Neural progenitor cell (in vitro differentiated cells): Measurements from ENCODE around the gene UBR2. TPM values are rescaled to one million over a fixed set of nuclear protein-coding genes. Genes with fewer than 3 reads are reported as not detected.
A peak's percentile ranks its signal among the peaks of the same experiment; 100 is the strongest.

Experiments used
- DNase-seq: peaks from one replicate; pipeline ENCODE4 v3.0.0-alpha.2; 2016; ENCODE audit warnings: low spot score
- H2AFZ ChIP-seq: fragments of 200-600 bp; sonication (generic); replicated peaks from 2 replicates; pipeline ENCODE4 v1.6.1; 2016; ENCODE audit warnings: antibody characterized with exemption
- H3F3A ChIP-seq: fragments of 200-600 bp; sonication (generic); 2 replicates; pipeline ENCODE4 v1.6.1; 2016; ENCODE audit warnings: antibody characterized with exemption, low read depth
- H3K27ac ChIP-seq: fragments of 200-600 bp; sonication (generic); 2 replicates; pipeline ENCODE4 v1.5.1; 2016; ENCODE audit warnings: mild to moderate bottlenecking
- H3K27me3 ChIP-seq: fragments of 200-600 bp; sonication (generic); 2 replicates; pipeline ENCODE4 v1.6.1; 2016; ENCODE audit warnings: mild to moderate bottlenecking, moderate library complexity
- H3K36me3 ChIP-seq: fragments of 200-600 bp; sonication (generic); 2 replicates; pipeline ENCODE4 v1.5.1; 2016
- H3K4me1 ChIP-seq: fragments of 200-600 bp; sonication (generic); 2 replicates; pipeline ENCODE4 v1.6.1; 2016; ENCODE audit warnings: mixed run types
- H3K4me2 ChIP-seq: fragments of 200-600 bp; sonication (generic); 2 replicates; pipeline ENCODE4 v1.6.1; 2016
- H3K4me3 ChIP-seq: fragments of 200-600 bp; sonication (generic); 2 replicates; pipeline ENCODE4 v1.5.1; 2016
- H3K79me2 ChIP-seq: fragments of 200-600 bp; sonication (generic); 2 replicates; pipeline ENCODE4 v1.6.1; 2016; ENCODE audit warnings: low read depth
- H3K9ac ChIP-seq: fragments of 200-600 bp; sonication (generic); 2 replicates; pipeline ENCODE4 v1.6.1; 2016
- H3K9me3 ChIP-seq: fragments of 200-600 bp; sonication (generic); 2 replicates; pipeline ENCODE4 v1.5.1; 2016; ENCODE audit warnings: low read depth
- H4K20me1 ChIP-seq: fragments of 200-600 bp; sonication (generic); 2 replicates; pipeline ENCODE4 v1.6.1; 2016; ENCODE audit warnings: low read depth
- H3K27ac Mint-ChIP-seq: 3 replicates; pipeline ENCODE4 v1.8.0; 2021; ENCODE audit warnings: mixed read lengths
- H3K27me3 Mint-ChIP-seq: 2 replicates; pipeline ENCODE4 v1.8.0; 2022; ENCODE audit warnings: low read depth, mild to moderate bottlenecking, inconsistent platforms, moderate library complexity, mixed read lengths; ENCODE audit not compliant: insufficient read depth
- H3K36me3 Mint-ChIP-seq: 3 replicates; pipeline ENCODE4 v1.8.0; 2021; ENCODE audit warnings: mixed read lengths
- H3K4me1 Mint-ChIP-seq: 3 replicates; pipeline ENCODE4 v1.8.0; 2021; ENCODE audit warnings: mixed read lengths
- H3K4me3 Mint-ChIP-seq: 3 replicates; pipeline ENCODE4 v1.8.0; 2021; ENCODE audit warnings: mild to moderate bottlenecking, moderate library complexity, mixed read lengths
- H3K9me3 Mint-ChIP-seq: 3 replicates; pipeline ENCODE4 v1.8.0; 2020; ENCODE audit warnings: mixed read lengths
- EZH2 ChIP-seq: fragments of 200-600 bp; sonication (generic); IDR thresholded peaks from 2 replicates; pipeline ENCODE4 v1.6.1; 2017; ENCODE audit warnings: antibody characterized with exemption, mild to moderate bottlenecking, moderate library complexity
- EZH2phosphoT487 ChIP-seq: fragments of 200-600 bp; sonication (generic); IDR thresholded peaks from 2 replicates; pipeline ENCODE4 v1.6.1; 2017; ENCODE audit warnings: antibody characterized with exemption
- small RNA-seq: library from RNA; depleted of rRNA; stranded (forward); fragments of <200 nt; gene quantifications from one replicate; pipeline ENCODE3, GENCODE V24; 2015
- total RNA-seq: library from RNA; depleted of rRNA; stranded (reverse); fragments of >200 nt; gene quantifications from 2 replicates; pipeline ENCODE4 v1.2.3, GENCODE V29; 2015; ENCODE audit warnings: low replicate concordance
- TF ChIP-seq, protein P1 (sequence below): fragments of 200-600 bp; sonication (generic); IDR thresholded peaks from 2 replicates; pipeline ENCODE4 v1.5.1; 2017; ENCODE audit warnings: antibody characterized with exemption, mild to moderate bottlenecking

Gene UBR2
- total RNA-seq, 1 donor from 2014 or later, result 34.7 TPM

DNA sequence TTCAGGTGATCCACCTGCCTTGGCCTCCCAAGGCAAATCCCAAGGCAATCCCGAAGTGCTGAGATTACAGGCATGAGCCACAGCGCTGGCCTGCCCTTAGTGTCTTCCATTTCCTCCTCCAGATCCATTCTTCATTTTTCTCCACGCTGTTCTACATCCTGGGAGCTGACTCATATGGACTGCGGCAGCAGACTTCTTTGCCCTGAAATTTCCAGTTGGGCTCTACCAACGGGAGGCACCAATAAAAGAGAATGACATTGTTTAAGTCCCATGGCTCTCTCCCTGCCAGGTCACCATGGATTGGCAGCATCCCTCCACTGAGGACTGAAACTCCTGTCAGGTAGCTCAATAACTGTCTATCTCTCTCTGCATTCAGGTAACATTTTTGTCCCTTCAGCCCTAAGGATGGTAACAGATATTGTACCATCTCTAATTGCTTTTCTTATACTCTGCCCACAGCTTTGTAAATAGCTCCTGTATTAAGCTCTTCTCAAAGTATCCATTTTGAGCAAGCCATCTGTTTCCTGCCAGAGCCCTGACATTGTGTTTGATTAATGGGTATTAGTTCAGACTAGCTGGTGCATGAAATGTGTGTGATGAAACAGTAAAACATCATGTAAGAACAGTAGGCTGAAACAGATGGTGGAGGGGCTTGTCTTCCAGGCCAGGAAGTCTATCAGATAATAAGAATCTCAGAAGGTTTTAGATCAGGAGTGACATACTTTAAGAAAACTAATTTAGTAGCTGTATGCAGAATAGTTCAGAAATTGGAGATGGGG lies 178.5 kb downstream of the UBR2 start:
- Histone ChIP-seq H4K20me1 (peaks cover 15% of the 10 kb centered on the region), H3K9ac (no peak overlapping the region), H3K4me2 (no peak overlapping the region), H3K4me1 (peaks cover 7% of the 10 kb centered on the region), H3K9me3 (no peaks in the 10 kb centered on the region), H3K27me3 (no peaks in the 10 kb centered on the region), H3K27ac (no peak overlapping the region), H3K4me3 (no peak overlapping the region), H3F3A (peaks cover 25% of the 10 kb centered on the region), H2AFZ (no peak overlapping the region), H3K36me3 (no peaks in the 10 kb centered on the region), H3K79me2 (peaks cover 23% of the 10 kb centered on the region)
- Mint-ChIP-seq H3K27ac (no peak overlapping the region), H3K27me3 (peaks cover 6% of the 10 kb centered on the region), H3K9me3 (no peaks in the 10 kb centered on the region), H3K36me3 (peaks cover 2% of the 10 kb centered on the region), H3K4me3 (peak overlapping the region; percentile 5), H3K4me1 (peaks cover 13% of the 10 kb centered on the region)
- TF ChIP-seq EZH2 (no peak), EZH2phosphoT487 (no peak)
- TF ChIP-seq, protein P1, sequence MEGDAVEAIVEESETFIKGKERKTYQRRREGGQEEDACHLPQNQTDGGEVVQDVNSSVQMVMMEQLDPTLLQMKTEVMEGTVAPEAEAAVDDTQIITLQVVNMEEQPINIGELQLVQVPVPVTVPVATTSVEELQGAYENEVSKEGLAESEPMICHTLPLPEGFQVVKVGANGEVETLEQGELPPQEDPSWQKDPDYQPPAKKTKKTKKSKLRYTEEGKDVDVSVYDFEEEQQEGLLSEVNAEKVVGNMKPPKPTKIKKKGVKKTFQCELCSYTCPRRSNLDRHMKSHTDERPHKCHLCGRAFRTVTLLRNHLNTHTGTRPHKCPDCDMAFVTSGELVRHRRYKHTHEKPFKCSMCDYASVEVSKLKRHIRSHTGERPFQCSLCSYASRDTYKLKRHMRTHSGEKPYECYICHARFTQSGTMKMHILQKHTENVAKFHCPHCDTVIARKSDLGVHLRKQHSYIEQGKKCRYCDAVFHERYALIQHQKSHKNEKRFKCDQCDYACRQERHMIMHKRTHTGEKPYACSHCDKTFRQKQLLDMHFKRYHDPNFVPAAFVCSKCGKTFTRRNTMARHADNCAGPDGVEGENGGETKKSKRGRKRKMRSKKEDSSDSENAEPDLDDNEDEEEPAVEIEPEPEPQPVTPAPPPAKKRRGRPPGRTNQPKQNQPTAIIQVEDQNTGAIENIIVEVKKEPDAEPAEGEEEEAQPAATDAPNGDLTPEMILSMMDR, result no peak
- DNase-seq, result no peak

Small RNA genes within 50 kb of the gene (small RNA-seq; reads per million reads assigned to genes)
- not detected for gene RNU6-890P

Other genes starting within 250 kb of the UBR2 start
- gene TRERF1, start 112.1 kb upstream of the UBR2 start, total RNA-seq, result 8.3 and 12.3 TPM in 2 replicates
- gene PRPH2, start 158.6 kb downstream of the UBR2 start, total RNA-seq, result 0.06 TPM in 1 of 2 replicates, not detected in the other
- gene TBCC, start 182.1 kb downstream of the UBR2 start, total RNA-seq, result 40.1 and 40.4 TPM in 2 replicates
- 8.6 TPM in 2 replicates for gene BICRAL, start 218.0 kb downstream of the UBR2 start, total RNA-seq